Bone marrow (tissue), 2 donors: Measurements from ENCODE around the gene GPHA2.

Experiments used
- DNase-seq, 2 donors: peaks; one replicate each; lab custom pipeline; 2025; lab: John Stamatoyannopoulos, UW

The GPHA2 gene

DNA sequence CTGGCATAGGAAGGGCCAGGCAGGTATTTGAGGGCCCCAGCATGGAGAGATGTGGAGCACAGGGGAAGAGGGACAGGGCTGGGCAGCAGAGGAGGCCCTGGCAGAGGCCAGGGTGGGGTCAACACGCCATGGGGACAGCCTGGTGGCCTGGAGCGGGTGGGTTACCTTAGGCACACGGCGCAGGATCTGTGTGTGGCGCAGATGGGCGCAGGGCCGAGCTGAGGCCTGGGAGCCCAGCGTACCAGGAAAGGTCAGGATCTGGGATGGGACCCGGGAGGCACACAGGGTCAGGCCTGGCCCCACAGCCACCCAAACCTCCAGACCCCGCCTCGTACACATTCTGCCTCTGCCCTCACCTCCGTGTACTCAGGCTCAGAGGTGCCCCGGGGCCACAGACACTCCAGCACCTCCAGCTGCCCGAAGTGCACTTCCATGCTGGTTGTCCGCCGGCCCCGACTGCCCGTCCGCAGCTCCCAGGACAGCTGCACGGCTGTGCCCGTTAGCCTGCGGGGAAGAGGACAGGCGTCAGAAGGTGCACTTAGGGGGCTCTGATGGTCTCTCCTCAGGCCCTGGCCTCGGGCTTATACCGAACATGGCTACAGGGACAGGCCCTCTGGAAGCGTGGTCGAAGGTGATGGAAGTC is 25.1 kb downstream of the GPHA2 start:
- DNase-seq: no peak

DNA sequence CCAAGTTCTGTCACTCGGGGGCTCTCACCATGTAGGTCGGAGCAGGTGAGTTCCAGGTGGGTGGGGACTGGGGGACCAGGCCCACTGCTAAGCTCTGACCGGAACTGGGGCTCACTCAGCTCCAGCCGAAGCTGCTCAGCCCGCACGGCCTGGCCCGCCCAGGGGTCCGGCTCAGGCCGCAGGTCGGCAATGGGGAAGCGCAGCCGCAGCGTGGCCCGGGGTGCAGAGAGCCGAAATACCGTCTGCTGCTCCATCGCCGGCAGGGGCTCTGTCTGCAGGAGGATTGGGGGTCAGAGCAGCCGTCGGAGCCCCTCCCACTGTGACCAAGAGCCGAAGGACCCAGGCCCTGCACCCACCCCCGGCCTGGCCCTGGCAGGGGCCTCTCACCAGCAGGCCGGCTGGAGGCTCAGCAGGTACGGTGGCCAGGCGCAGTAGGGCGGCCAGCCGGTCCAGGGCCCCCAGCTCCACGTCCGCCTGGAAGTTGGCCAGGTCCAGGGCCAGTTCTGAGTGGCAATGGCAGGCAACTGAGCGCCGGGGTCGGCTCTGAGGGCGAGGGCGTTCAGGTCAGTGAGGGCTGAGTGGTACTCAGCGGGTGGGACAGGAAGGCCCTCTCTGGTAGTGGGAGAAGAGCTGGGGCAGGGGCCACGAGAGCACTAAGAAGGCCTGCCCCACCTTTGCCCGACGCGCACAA is 25.9 kb downstream of the GPHA2 start:
- no peak for DNase-seq

DNA sequence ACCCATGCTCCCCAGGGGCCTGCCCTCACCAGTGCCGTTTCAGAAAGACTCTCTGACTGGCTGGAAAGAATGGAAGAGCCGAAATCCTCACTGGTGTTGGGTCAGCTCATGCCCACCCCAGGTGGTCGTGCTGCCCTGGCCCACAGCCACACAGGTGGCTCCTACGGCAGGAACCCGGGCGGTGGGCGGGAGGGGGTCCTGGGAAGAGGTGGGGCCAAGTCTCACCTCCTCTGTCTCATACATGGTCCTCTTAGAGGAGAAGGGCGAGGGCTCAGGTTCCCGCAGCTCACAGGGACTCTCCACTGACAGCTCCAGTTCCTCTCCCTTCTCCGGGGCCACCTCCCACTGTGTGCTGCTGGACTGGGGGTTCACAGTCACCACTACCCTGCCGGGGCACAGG is 26.9 kb downstream of the GPHA2 start:
- DNase-seq: no peak

DNA sequence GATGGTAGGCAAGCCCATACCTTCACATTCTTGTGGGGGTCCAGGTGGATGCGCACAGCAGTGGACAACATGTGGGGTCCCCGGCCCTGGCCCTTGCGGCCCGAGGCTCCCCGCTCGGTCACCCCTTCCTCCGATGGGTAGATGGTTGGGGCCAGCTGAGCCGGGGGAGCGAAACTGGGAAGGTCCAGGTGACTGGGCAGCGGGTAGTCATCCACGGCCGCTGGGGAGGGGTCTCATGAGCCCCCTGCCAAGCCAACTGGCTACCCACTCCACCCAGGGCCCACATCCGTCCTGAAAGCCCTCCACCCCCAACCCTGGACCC is 29.4 kb downstream of the GPHA2 start:
- DNase-seq: no peak

DNA sequence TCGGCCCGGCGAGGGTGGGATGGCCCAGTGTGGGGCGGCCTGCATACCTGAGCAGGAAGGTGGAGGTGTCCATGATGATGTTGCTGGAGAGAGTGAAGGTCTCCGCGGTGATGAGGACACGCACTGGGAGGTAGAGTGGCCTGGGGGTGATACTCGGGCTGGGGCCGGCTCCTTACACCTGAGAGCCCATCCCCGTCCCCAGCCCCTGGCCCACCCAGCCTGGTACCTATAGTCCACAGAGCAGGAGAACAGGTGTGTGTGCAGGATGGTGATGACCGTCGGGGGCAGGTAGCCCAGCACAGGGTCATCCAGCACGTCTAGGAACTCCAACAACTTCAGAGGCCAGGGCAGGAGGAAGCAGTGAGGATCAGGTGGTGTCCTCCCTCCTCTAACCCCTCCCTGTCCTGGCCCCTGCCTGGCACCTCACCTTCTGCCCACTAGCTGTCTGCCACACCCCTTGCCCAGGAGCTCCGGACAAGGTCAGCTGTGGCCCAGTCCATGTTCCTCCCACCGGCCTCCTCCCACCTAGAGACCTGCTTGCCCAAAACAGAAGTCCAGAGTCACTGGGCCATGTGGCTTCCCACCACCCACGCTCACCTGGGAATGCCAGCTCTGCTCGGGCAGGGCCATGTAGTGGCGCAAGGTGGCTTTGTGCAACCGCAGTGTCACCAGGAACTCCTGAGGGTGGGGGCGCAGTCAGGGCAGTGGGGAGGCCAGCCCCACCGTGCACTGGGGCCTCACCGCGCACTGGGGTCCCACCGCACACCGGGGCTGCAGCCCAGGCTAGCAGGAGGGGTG is 30.0 kb downstream of the GPHA2 start:
- no peak for DNase-seq

DNA sequence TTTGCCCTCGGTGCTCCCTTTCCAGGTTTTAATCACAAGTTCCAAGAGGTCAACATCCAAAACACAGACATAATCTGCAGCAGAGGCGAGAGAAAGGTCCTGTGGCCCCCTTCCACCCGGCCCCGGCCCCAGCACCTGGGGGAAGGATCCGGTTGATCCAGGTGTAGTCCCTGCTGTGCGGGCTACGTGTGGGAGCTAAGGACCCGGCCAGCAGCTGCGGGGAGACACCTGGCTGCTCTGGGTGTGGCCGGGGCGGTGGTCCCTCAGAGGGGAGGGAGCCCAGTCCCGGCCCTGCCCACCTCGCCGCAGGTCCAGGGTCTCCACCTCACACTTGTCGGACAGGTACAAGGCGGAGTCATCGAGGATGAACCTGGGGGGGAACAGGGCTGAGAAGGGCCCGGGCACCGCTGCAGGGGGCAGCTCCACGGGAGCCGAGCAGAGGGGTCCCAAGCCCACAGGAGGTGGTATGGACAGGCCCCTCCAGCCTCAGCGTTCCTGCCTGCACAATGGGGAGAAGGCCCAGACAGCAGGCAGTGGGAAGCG is 32.3 kb downstream of the GPHA2 start:
- DNase-seq: no peak

DNA sequence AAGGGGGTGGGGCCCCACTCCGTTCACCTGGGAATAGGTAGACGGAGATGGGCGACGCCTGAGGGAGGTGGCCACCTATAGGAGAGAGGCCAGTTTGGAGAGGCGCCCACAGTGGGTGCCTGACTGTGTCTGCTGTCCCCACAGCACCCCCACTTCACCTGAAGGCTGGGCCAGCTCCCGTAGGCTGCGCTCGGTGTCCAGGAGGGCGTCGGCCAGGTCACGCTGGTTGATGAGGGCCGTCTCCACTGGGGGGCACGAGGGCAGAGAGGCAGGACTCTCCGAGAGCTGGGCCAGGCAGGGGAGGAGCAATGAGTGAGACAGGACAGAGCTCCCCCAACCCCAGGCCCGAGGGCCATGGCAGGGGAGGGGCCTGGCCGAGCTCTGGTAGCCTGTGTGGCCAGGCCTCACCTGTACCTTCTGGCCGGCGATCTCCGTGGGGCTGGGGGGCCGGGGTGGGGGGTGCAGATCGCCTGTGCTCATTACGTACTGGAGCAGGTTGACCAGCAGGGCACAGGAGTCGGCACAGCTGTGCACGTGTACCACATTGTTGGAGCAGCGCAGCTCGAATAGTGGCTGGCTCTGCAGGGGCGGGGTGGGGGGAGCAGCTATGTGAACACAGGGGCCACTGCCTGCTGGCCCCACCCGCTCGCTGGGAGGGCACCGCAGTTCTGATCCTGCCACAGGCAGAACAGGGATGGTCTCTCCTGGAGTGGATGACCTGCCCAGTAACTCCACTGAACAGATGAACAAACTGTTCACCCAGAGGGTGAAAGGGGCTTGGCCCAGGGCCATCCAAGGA is 33.4 kb downstream of the GPHA2 start:
- no peak for DNase-seq

DNA sequence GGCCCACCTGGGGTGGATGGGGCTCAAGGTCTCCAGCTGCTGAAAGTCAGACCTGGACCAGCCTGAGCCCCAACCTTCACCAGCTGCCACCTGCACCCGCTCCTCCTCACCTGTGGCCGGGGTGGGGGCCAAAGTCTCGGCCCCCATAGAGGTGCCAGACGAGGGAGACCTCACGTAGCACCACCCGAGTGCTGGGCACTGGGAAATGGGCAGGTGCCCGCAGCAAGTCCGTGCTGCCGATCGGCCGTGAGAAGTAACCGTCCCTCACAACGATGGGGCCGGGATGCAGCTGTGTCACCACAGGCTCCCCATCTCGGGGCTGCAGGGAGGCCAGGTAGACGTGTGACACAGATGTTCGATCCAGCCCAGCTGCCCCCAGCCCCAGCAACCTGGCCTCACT is 34.9 kb downstream of the GPHA2 start:
- DNase-seq: no peak

DNA sequence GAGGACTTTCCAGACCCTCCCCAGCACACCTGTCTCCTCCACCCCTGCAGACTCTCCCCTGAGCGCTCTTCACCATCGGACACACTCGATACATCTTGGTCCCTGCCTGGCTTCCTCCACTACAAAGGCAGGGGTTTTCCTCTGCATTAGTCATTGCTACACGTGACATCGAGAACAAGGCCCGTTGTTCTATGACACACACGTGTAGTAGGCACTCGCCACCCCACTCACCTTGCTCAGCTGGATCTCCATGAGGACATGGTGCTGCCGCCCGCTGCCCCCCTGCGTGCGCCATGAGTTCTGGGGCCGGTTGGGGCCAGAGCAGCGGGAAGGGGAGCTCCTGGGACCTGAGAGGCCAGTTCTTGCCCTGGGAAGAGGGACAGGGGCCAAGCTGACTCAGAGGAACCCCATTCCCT is 35.4 kb downstream of the GPHA2 start:
- no peak for DNase-seq

DNA sequence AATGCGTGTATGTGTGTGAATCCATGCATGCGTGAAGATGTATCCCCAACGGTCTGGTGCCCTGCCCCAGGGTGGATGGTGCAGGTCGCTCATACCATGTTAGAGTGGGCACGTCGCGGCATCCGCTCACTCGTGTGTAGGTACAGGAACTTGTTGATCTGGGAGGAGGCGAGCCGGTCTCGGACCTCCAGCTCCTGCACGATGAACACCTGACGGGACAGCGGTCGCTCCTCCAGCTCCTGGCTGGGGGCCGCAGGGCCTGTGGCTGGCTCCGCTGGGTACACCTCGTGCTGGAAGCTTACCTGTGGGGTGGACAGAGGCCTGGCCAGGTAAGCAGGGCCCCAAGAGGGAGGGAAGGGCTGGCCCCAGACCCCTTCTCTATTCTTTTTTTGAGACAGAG is 37.2 kb downstream of the GPHA2 start:
- no peak for DNase-seq

DNA sequence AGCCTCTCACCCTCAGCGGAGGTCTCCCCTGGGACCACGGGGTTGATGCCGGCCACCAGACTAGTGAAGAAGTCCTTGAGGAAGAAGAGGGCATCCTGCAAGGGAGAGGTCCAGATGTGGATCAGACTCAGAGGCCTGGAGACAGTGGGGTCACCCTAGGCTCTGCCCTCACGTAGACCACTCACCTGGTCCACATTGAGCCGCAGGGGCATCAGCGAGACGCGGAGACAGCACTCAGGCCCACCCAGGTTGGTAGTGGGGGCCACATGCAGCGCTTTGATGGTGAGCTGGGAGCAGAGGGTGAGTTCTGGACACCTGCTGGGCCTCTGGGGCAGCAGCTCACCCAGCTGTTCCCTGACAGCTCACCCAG is 37.6 kb downstream of the GPHA2 start:
- no peak for DNase-seq

DNA sequence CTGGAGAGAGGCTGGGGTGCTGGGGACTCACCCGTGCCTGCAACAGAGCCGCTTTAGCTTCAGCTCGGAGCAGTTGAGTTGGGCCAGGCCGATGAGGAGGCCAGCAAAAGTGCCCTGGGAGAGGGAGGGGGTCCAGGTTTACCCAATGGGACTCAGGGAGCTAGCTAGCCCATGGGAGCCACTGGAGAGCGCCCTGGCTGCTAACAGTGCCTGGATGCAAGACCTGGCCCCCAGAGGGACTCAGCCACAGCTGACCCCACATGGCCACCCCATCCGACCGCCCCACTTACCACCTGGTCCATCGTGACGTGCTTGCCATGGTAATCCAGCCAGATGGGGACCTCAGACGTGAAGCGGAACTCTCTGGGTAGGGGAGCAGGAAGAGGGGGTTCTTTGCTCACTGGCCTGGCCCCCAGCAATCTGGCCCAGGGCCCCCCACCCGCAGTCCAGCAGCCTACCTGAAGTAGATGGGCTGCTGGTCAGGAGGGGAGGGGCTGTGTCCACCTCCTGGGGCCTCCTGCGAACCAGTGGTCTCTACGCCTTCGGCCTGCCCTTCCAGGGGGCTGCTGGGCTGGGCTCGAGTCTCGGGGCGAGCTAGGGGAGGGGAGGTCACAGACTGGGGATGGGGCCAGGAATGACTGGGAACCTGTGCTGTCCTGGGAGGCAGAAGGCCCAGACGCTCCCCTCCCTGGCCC is 38.2 kb downstream of the GPHA2 start:
- no peak for DNase-seq

DNA sequence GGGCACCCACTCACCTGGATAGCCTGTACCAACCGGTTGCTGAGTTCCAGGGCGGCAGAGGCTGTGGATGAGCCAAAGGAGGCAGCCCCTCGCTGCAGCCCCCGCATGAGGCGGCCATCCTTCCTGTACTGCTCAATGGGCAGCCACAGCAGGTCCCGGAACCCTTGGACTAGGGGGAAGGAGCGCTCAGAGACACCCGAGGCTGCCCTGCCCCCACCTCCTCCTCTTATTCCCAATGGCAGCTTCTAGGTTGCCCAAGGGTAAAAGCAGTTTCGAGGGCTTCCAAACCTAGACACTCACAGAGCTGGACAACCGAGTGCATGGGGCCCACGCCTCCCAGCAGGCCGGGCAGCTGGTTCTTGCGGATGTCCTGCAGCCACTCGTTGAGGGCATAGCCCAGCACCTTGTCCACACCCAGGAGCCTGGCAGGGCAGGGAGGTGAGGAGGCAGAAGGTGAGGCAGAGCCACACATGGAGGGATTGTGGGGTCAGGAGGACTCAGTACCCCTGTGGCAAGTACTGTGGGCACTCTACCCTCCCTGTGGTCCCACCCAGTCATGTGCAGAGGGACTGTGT is 39.2 kb downstream of the GPHA2 start:
- no peak for DNase-seq

DNA sequence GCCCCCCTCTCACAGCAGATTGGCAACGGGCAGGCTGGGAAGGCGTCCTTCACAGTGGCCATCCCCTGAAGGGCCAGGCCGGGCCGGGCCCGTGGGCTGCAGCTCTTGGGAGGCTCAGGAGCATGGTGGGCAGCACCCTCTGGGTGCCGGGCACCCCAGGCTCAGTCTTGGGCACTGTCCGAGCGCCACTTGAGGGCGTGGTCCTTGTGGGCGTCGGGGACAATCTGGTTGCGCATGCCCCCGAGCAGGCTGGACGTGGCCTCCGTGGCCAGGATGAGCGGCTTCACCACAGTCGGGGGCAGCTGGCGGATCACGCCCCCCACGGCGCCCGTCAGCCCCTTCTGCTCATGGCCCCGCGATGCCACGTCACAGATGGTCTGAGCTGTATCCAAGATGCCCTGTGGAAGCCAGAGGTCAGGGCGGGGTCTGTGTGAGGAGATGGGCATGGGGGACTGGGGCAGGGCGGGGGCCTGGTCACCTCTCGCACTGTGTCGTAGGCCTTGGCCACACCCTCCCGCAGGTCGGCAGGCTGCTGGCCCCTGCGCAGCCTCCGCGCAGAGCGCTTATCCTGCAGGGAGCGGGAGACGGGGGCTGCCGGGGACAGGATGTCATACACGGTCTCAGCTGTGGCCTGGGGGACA is 40.8 kb downstream of the GPHA2 start:
- DNase-seq: no peak

DNA sequence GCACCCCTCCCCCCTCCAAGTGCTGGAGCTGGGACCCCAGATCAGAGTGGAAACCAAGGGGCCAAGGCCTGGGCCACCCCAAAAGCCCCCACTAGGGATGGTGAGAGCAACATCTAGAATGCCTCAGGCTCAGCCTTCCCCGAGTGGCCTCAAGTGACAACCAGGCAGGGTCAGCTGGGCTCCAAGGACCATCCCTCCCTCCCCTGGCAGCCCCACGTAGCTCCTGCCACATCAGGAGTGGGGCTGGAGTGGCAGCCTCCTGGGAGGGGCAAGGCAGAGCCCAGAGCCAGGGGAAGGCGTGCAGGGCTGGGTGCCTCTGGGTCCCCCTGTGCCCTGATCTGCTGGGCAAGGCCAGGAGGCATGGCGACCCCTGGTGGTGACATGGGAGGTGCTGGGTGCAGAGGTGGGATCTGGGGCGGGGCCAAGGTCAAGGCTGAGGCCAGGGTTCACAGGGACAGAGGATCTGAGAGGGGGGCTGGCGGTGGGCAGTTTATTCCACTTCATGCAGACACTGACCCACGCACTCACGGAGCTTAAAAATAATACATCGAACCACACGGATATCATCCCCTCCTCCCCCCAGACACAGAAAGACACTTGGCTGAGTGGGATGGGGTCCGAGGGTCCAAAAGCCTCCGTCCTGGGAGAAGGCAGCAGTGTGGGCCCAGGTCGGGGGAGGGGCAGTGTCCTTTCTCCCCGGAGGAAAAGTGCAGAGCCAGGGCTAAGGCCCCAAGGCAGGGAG is 41.5 kb downstream of the GPHA2 start:
- peak; percentile 70 to 81 for DNase-seq

DNA sequence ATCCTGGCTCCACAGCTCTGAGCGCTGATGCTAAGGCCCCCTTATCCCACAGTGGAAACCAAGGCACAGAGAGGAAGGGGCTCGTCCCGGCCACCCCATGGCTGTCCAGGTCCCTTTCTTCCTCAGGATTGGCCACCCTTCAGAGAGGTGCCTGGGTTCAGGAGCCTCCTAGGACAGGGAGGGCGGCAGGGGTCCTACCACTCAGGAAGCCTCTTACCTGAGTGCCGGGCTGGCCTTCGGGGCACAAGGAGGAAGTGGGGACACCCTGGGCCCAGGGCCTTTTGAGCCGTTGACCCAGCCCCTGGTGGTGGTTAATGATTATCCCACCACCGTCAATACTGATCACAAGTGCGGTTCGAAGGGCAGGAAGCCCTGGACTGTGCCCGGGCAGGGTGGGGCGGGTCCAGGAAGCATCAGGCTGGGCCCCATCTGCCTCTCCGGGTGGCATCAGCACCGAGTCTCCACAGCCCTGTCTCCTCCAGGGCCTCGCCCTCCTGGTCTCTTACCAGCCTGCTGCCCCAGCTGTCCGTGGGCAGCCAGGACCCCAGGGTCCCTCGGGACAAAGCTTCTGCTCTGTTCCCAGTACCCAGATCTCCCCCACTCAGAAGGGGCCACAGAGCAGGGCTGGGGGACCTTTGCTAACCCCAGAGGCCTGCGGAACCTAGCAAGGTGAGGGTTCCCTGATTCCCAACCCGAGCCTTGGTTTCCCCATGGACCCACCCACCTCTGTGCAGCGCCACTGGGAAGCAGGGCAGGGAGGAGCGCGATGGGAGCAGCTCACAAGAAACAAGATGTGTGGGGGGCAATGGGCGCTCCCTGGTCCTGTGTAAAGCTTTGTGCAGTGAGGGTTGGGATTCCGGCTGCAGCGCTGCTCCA is 42.3 kb downstream of the GPHA2 start:
- no peak for DNase-seq

DNA sequence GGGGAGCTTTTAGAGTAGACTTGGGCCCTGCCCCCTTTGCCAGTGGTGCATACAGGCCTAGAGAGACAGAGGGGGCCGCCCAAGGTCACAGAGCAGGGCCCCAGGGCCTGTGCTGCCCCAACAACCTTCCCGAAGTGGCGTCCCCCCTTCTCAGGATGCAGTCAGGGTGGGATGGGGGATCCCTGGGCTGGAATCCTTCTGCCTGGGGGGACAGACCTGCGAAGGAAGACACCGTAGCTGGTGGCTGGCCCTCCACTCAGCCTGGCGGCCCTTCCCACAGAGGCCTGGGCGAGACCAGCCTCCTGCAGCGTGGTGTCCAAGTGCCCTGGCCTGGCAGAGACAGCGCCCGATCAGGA is 42.9 kb downstream of the GPHA2 start:
- no peak for DNase-seq

DNA sequence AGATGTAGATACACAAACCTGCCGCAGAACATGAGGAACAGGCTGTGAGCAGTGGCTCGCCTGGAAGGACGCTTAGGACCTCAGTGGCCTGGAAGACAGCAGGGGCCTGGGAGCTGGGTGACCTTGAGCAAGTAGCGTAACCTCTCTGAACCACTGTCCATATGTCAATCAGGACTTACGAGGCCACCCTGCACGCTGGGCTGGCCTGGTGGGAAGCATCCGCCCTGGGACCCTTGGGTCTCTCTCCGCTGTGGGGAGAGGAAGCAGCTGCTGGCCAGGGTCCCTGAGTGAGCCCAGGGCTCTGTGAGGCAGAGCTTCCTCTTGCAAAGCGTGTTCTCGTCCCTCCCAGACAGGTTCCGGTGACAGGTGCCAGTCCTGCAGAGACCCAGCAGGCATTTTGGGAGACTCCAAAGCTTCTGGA is 43.3 kb downstream of the GPHA2 start:
- DNase-seq: no peak

DNA sequence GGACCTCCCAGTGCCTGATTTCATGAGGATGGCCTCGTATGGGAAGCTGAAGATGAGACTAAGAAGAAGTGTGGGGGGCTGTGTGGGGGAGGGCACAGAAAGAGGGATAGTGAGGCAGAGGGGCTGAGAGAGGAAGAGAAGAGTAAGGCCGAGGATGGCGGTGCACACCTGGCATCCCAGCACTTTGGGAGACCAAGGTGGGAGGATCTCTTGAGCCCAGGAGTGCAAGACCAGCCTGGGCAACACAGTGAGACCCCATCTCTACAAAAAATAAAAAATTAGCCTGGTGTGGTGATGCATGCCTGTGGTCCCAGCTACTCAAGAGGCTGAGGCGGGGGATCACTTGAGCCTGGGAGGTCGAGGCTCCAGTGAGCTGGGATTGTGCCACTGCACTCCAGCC is 43.8 kb downstream of the GPHA2 start:
- no peak for DNase-seq
